Keratinocyte (primary cell): ENCODE results near the gene B3GNT4. TPM values are rescaled to one million over a fixed set of nuclear protein-coding genes. Genes with fewer than 3 reads are reported as not detected.

Experiments
- DNase-seq: peaks from one replicate; pipeline ENCODE4 v3.0.0-alpha.2; 2011; ENCODE audit warnings: low read depth, missing footprints, low spot score
- FAIRE-seq: peaks from 2 replicates; lab custom pipeline; 2011; peaks lifted over from hg19 to GRCh38; lab: Jason Lieb, UNC
- H2AFZ ChIP-seq: 2 replicates; pipeline ENCODE4 v1.6.0; 2012; ENCODE audit warnings: low read length, control low read depth, inconsistent platforms; ENCODE audit not compliant: control insufficient read depth
- H3K27ac ChIP-seq: 2 replicates; pipeline ENCODE4 v1.5.1; 2011; ENCODE audit warnings: low read length; ENCODE audit not compliant: control insufficient read depth, insufficient read depth
- H3K27me3 ChIP-seq: 3 replicates; pipeline ENCODE4 v1.6.0; 2011; ENCODE audit warnings: low read length; ENCODE audit not compliant: control insufficient read depth, insufficient read depth; ENCODE audit errors: extremely low read depth
- H3K36me3 ChIP-seq, 2 experiments: 2 replicates in 1 of 2; 3 replicates in 1 of 2; pipeline ENCODE4 v1.5.1; 2011; ENCODE audit warnings: low read length in 2 of 2, mild to moderate bottlenecking in 1 of 2; ENCODE audit not compliant: control insufficient read depth in 2 of 2, insufficient read depth in 2 of 2; ENCODE audit errors: extremely low read depth in 1 of 2
- H3K4me1 ChIP-seq: 3 replicates; pipeline ENCODE4 v1.5.1; 2011; ENCODE audit warnings: low read length; ENCODE audit not compliant: control insufficient read depth, insufficient read depth; ENCODE audit errors: extremely low read depth
- H3K4me2 ChIP-seq: 3 replicates; pipeline ENCODE4 v1.6.0; 2011; ENCODE audit warnings: low read depth, low read length; ENCODE audit not compliant: control insufficient read depth, insufficient read depth; ENCODE audit errors: extremely low read depth
- H3K4me3 ChIP-seq, 3 experiments: fragments of 200-600 bp in 1 of 3; sonication (generic) in 1 of 3; 2 replicates in 2 of 3; 3 replicates in 1 of 3; pipeline ENCODE4 v1.5.1; 2011 to 2016; ENCODE audit warnings: low read length in 3 of 3, mild to moderate bottlenecking in 3 of 3, control low read depth in 2 of 3, inconsistent platforms in 1 of 3, low read depth in 1 of 3, mixed read lengths in 1 of 3, mixed run types in 1 of 3, moderate library complexity in 1 of 3; ENCODE audit not compliant: control insufficient read depth in 2 of 3, insufficient read depth in 2 of 3; ENCODE audit errors: extremely low read depth in 1 of 3
- H3K79me2 ChIP-seq: 2 replicates; pipeline ENCODE4 v1.6.0; 2012; ENCODE audit warnings: low read length; ENCODE audit not compliant: control insufficient read depth, insufficient read depth
- H3K9ac ChIP-seq: 3 replicates; pipeline ENCODE4 v1.6.0; 2011; ENCODE audit warnings: low read length; ENCODE audit not compliant: control insufficient read depth, insufficient read depth; ENCODE audit errors: extremely low read depth
- H3K9me1 ChIP-seq: 3 replicates; pipeline ENCODE4 v1.6.0; 2011; ENCODE audit warnings: low read length; ENCODE audit not compliant: control insufficient read depth, insufficient read depth; ENCODE audit errors: extremely low read depth
- H3K9me3 ChIP-seq: 2 replicates; pipeline ENCODE4 v1.5.1; 2012; ENCODE audit warnings: low read depth, low read length; ENCODE audit not compliant: control insufficient read depth
- H4K20me1 ChIP-seq: 3 replicates; pipeline ENCODE4 v1.6.0; 2011; ENCODE audit warnings: low read length; ENCODE audit not compliant: control insufficient read depth, insufficient read depth; ENCODE audit errors: extremely low read depth
- CTCF ChIP-seq, 3 experiments: IDR thresholded peaks in 1 of 3; conservative IDR thresholded peaks in 1 of 3; optimal IDR thresholded peaks in 1 of 3; 2 replicates in 2 of 3; 3 replicates in 1 of 3; pipeline versions ENCODE3 to v1.5.1; 2011; ENCODE audit warnings: low read length in 3 of 3, mild to moderate bottlenecking in 3 of 3, moderate library complexity in 2 of 3, control low read depth in 1 of 3, inconsistent platforms in 1 of 3; ENCODE audit not compliant: insufficient read depth in 2 of 3; ENCODE audit errors: extremely low read depth in 1 of 3
- EZH2 ChIP-seq: IDR thresholded peaks from one replicate; pipeline ENCODE4 v1.6.1; 2012; ENCODE audit warnings: inconsistent platforms, mild to moderate bottlenecking, low read length, moderate library complexity
- dilution Hi-C: fragments of 300-500 bp; cut with MboI; formaldehyde crosslinking; loops from one replicate; pipeline ENCODE4 v1.7.0; 2020; ENCODE audit warnings: low sequenced_read_pairs; ENCODE audit not compliant: extremely low pct_ligation_motif_present
- polyA plus RNA-seq, 5 experiments: library from polyadenylated mRNA; depleted of rRNA in 3 of 5; stranded (reverse) in 3 of 5; stranded (forward) in 1 of 5; unstranded in 1 of 5; fragments of >200 nt; gene quantifications; 1 replicate in 1 of 5; 2 replicates in 3 of 5; 3 replicates in 1 of 5; pipeline versions ENCODE4 v1.2.1 to v1.2.3, GENCODE V29; 2011 to 2012; ENCODE audit warnings: missing spikeins in 2 of 5, low read depth in 1 of 5, low replicate concordance in 1 of 5

B3GNT4 gene
- polyA plus RNA-seq, 1 donor (not counting 4 experiments of a cell fraction or from before 2014, with no cell fraction given) = 1.7 TPM

- dilution Hi-C loops = no loop called here
- H3K27me3 ChIP-seq = no peaks in the 10 kb centered on the region
- no peaks in the 10 kb centered on the region for H3K9me1 ChIP-seq
- peaks cover 3% of the 10 kb centered on the region for H3K9me3 ChIP-seq
- FAIRE-seq = no peak
- TF ChIP-seq CTCF (optimal IDR thresholded peaks at IDR 0.05 in 1 of 3, IDR thresholded peaks at IDR 0.05 in 1 of 3, conservative IDR thresholded peaks at IDR 0.05 in 1 of 3; ENCODE audit: extremely low read depth in 1 of 3, insufficient read depth in 2 of 3, low read length in 3 of 3) = no peak
- no peak for TF ChIP-seq EZH2
- no peak overlapping the region for H3K4me3 ChIP-seq
- H3K36me3 ChIP-seq = no peaks in the 10 kb centered on the region
- H3K79me2 ChIP-seq = no peaks in the 10 kb centered on the region
- H3K4me1 ChIP-seq = no peaks in the 10 kb centered on the region
- H3K9ac ChIP-seq = no peak overlapping the region
- H3K4me2 ChIP-seq = no peak overlapping the region
- no peak overlapping the region for H3K27ac ChIP-seq
- no peak overlapping the region for H2AFZ ChIP-seq
- H4K20me1 ChIP-seq = no peaks in the 10 kb centered on the region
- no peak for DNase-seq
Observed at GRCh38 chr12:122192441-122192840, 11.1 kb upstream of the B3GNT4 start.

GRCh38 chr12:122194804-122195203, 8.7 kb upstream of the B3GNT4 start:
- Histone ChIP-seq H3K4me3 (no peak overlapping the region), H3K27me3 (no peaks in the 10 kb centered on the region), H3K4me1 (no peaks in the 10 kb centered on the region), H3K4me2 (no peak overlapping the region), H2AFZ (no peak overlapping the region), H3K9ac (no peak overlapping the region), H3K9me3 (peaks cover 3% of the 10 kb centered on the region), H3K79me2 (no peaks in the 10 kb centered on the region), H3K9me1 (no peaks in the 10 kb centered on the region), H3K27ac (no peak overlapping the region), H3K36me3 (no peaks in the 10 kb centered on the region), H4K20me1 (no peaks in the 10 kb centered on the region)
- TF ChIP-seq EZH2 (no peak), CTCF (optimal IDR thresholded peaks at IDR 0.05 in 1 of 3, IDR thresholded peaks at IDR 0.05 in 1 of 3, conservative IDR thresholded peaks at IDR 0.05 in 1 of 3; ENCODE audit: extremely low read depth in 1 of 3, insufficient read depth in 2 of 3, low read length in 3 of 3) (no peak)
- dilution Hi-C loops = no loop called here
- no peak for DNase-seq
- no peak for FAIRE-seq
